Uterus (tissue), 2 donors: ENCODE measurements around the gene GLIS1.

ENCODE experiments used
- POLR2A ChIP-seq, 2 donors: fragments of 450-650 bp; IDR thresholded peaks; one replicate each; pipeline ENCODE4 v1.6.1; 2016; ENCODE audit warnings: antibody characterized with exemption in 2 of 2, mild to moderate bottlenecking in 1 of 2, moderate library complexity in 1 of 2
- TF ChIP-seq, protein P1 (sequence below), 4 experiments: fragments of 200-600 bp in 2 of 4; fragments of 450-650 bp in 2 of 4; sonication (generic) in 2 of 4; IDR thresholded peaks; one replicate each; pipeline ENCODE4 v1.5.1; 2016 to 2019; ENCODE audit warnings: antibody characterized with exemption in 4 of 4, mild to moderate bottlenecking in 2 of 4, moderate library complexity in 1 of 4

DNA sequence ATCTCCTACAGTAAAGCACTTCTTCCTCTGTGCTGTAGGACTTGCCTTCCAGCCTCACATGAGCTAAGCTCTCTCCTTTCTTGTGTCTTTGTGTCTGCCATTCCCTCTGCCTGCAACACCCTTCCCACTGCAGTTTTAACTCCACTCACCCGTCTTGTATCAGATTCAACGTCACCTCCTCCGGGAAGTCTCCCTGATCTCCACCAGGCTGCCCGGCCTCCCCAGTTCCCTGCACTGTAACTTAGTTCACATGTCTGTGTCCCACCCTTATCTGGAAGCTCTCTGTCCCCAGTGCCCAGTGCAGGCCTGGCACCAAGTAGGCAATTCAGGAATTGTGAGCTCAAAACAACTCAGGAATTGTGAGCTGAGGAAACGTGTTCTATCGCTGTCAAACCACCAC lies 96.4 kb downstream of the GLIS1 start:
- TF ChIP-seq, protein P1, sequence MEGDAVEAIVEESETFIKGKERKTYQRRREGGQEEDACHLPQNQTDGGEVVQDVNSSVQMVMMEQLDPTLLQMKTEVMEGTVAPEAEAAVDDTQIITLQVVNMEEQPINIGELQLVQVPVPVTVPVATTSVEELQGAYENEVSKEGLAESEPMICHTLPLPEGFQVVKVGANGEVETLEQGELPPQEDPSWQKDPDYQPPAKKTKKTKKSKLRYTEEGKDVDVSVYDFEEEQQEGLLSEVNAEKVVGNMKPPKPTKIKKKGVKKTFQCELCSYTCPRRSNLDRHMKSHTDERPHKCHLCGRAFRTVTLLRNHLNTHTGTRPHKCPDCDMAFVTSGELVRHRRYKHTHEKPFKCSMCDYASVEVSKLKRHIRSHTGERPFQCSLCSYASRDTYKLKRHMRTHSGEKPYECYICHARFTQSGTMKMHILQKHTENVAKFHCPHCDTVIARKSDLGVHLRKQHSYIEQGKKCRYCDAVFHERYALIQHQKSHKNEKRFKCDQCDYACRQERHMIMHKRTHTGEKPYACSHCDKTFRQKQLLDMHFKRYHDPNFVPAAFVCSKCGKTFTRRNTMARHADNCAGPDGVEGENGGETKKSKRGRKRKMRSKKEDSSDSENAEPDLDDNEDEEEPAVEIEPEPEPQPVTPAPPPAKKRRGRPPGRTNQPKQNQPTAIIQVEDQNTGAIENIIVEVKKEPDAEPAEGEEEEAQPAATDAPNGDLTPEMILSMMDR (IDR thresholded peaks at IDR 0.05), result no peak
- TF ChIP-seq POLR2A (IDR thresholded peaks at IDR 0.05), result no peak
